ENCODE results near the gene RPS19BP1. TPM values are rescaled to one million over a fixed set of nuclear protein-coding genes. Genes with fewer than 3 reads are reported as not detected.
"Not testable (repeated sequence)": the region's sequence is repeated elsewhere in the genome, so short reads cannot be mapped to it uniquely, and the experiment has no call there.

Gene RPS19BP1
- total and polyA plus RNA-seq, 4 donors = 30.5 to 96.6 (median 88.3) TPM

DNA sequence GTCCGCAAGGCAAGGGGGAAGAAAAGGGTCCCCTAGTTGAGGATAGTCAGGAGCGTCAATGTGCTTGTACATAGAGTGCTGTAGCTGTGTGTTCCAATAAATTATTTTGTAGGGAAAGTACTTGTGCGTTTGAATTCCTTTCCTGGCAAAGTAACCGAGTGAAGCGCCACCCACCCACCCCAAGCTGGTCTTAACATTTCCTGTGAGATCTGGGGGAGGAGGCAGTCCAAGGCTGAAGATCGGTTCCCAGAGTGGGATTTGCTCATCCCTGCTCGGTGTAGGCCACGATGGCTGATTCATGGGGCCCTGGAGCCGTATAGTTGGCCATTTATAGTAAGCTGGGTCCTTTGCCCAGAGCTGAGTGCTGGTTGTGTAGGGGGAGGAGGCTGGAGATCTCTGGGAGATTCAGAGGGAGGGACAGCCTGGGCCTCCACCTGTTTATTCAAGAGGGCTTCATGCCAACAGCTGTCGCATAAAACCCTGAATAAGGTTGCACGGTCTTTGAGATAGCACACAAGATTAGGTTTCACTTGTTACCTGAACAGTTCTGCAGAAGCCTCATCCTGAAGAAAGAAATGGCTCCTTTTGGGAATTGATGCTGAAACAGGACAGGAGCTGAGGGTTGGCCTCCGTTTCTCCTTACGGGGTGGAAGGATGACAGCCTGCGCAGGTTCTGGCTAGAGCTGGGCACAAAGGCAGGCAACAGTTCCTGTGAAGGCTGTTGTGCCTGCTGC is 9.8 kb downstream of the RPS19BP1 start:
- Histone ChIP-seq H3K4me1 (ENCODE audit: control insufficient read depth, insufficient read depth, low read length) (peaks cover 72% of the 10 kb centered on the region), H3K9me3 (ENCODE audit: control insufficient read depth, insufficient read depth, low read length) (no peaks in the 10 kb centered on the region), H3K4me3 (ENCODE audit: low read depth, low read length) (peak overlapping the region; percentile 100), H3K36me3 (ENCODE audit: control insufficient read depth, insufficient read depth, low read length) (peaks cover 71% of the 10 kb centered on the region), H3K27ac (ENCODE audit: low read depth, low read length) (peak overlapping the region; percentile 29), H3K27me3 (ENCODE audit: control insufficient read depth, insufficient read depth, low read length) (no peaks in the 10 kb centered on the region)
- DNase-seq (ENCODE audit: low read depth in 4 of 6, low spot score in 6 of 6) = peak in 2 of 6 donors; percentile 18 to 67
- WGBS (ENCODE audit: insufficient coverage) = 32% methylated on average over 12 of the region's 14 CpGs

DNA sequence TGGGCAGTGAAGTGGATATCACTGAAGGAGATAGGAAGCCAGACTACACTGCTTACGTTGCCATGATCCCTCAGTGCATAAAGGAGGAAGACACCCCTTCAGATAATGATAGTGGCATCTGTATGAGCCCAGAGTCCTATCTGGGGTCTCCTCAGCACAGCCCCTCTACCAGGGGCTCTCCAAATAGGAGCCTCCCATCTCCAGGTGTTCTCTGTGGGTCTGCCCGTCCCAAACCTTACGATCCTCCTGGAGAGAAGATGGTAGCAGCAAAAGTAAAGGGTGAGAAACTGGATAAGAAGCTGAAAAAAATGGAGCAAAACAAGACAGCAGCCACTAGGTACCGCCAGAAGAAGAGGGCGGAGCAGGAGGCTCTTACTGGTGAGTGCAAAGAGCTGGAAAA is 10.5 kb downstream of the RPS19BP1 start:
- H3K36me3 ChIP-seq (ENCODE audit: control insufficient read depth, insufficient read depth, low read length) = peaks cover 64% of the 10 kb centered on the region
- not testable (repeated sequence) for H3K27me3 ChIP-seq (ENCODE audit: control insufficient read depth, insufficient read depth, low read length); DNase-seq (ENCODE audit: low read depth in 4 of 6, low spot score in 6 of 6); H3K9me3 ChIP-seq (ENCODE audit: control insufficient read depth, insufficient read depth, low read length)
- H3K27ac ChIP-seq (ENCODE audit: low read depth, low read length) = peak overlapping the region; percentile 30
- peaks cover 65% of the 10 kb centered on the region for H3K4me1 ChIP-seq (ENCODE audit: control insufficient read depth, insufficient read depth, low read length)
- peak overlapping the region; percentile 100 for H3K4me3 ChIP-seq (ENCODE audit: low read depth, low read length)
- no CpG with 5 or more reads among the region's 5 CpGs for WGBS (ENCODE audit: insufficient coverage)

DNA sequence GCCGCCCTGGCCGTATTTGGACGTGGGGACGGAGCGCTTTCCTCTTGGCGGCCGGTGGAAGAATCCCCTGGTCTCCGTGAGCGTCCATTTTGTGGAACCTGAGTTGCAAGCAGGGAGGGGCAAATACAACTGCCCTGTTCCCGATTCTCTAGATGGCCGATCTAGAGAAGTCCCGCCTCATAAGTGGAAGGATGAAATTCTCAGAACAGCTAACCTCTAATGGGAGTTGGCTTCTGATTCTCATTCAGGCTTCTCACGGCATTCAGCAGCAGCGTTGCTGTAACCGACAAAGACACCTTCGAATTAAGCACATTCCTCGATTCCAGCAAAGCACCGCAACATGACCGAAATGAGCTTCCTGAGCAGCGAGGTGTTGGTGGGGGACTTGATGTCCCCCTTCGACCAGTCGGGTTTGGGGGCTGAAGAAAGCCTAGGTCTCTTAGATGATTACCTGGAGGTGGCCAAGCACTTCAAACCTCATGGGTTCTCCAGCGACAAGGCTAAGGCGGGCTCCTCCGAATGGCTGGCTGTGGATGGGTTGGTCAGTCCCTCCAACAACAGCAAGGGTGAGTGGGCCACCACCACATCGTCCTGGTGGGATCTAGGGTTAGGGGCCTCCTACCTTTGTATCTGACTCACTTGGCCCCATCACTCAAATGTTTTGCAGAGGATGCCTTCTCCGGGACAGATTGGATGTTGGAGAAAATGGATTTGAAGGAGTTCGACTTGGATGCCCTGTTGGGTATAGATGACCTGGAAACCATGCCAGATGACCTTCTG is 11.3 kb downstream of the RPS19BP1 start:
- 5% methylated on average over 17 of the region's 28 CpGs for WGBS (ENCODE audit: insufficient coverage)
- peaks cover 60% of the 10 kb centered on the region for H3K4me1 ChIP-seq (ENCODE audit: control insufficient read depth, insufficient read depth, low read length)
- H3K4me3 ChIP-seq (ENCODE audit: low read depth, low read length) = peak overlapping the region; percentile 100
- peaks cover 57% of the 10 kb centered on the region for H3K36me3 ChIP-seq (ENCODE audit: control insufficient read depth, insufficient read depth, low read length)
- peak overlapping the region; percentile 99 for H3K27ac ChIP-seq (ENCODE audit: low read depth, low read length)
- not testable (repeated sequence) for DNase-seq (ENCODE audit: low read depth in 4 of 6, low spot score in 6 of 6); H3K27me3 ChIP-seq (ENCODE audit: control insufficient read depth, insufficient read depth, low read length); H3K9me3 ChIP-seq (ENCODE audit: control insufficient read depth, insufficient read depth, low read length)

DNA sequence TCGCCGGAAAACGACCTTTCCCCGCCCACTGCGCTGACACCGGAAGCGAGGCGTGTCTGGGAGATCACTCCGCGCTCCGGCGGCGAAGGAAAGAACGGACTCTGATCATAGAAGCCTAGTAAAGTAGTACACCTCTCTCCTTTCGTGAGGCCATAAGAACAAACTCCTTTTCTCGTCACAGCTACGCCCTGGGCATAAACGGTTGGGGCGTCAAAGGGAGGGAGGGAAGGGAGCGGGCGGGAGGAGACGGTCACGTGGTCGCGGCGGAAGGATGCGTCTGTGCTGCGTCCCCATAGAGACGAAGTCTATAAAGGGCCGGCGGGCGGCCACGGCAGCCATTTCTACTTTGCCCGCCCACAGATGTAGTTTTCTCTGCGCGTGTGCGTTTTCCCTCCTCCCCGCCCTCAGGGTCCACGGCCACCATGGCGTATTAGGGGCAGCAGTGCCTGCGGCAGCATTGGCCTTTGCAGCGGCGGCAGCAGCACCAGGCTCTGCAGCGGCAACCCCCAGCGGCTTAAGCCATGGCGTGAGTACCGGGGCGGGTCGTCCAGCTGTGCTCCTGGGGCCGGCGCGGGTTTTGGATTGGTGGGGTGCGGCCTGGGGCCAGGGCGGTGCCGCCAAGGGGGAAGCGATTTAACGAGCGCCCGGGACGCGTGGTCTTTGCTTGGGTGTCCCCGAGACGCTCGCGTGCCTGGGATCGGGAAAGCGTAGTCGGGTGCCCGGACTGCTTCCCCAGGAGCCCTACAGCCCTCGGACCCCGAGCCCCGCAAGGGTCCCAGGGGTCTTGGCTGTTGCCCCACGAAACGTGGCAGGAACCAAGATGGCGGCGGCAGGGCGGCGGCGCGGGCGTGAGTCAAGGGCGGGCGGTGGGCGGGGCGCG is 12.1 kb downstream of the RPS19BP1 start, which contains the start of gene ATF4:
TSS of gene ATF4 (plus strand) at position 337 of the 880 bp plus-strand sequence. CDS start 884 bp downstream, outside the sequence.
- H3K4me3 ChIP-seq (ENCODE audit: low read depth, low read length) = peak within 1 kb of the TSS; percentile 100
- under 1% methylated on average over 79 of the region's 86 CpGs for WGBS (ENCODE audit: insufficient coverage)
- peaks cover 58% of the 10 kb centered on the region for H3K4me1 ChIP-seq (ENCODE audit: control insufficient read depth, insufficient read depth, low read length)
- no peaks in the 10 kb centered on the region for H3K9me3 ChIP-seq (ENCODE audit: control insufficient read depth, insufficient read depth, low read length)
- no peaks in the 10 kb centered on the region for H3K27me3 ChIP-seq (ENCODE audit: control insufficient read depth, insufficient read depth, low read length)
- peak in 4 of 6 donors; percentile 83 to 100 (median 90) for DNase-seq (ENCODE audit: low read depth in 4 of 6, low spot score in 6 of 6)
- H3K36me3 ChIP-seq (ENCODE audit: control insufficient read depth, insufficient read depth, low read length) = peaks cover 52% of the 10 kb centered on the region
- H3K27ac ChIP-seq (ENCODE audit: low read depth, low read length) = peak within 1 kb of the TSS; percentile 99

DNA sequence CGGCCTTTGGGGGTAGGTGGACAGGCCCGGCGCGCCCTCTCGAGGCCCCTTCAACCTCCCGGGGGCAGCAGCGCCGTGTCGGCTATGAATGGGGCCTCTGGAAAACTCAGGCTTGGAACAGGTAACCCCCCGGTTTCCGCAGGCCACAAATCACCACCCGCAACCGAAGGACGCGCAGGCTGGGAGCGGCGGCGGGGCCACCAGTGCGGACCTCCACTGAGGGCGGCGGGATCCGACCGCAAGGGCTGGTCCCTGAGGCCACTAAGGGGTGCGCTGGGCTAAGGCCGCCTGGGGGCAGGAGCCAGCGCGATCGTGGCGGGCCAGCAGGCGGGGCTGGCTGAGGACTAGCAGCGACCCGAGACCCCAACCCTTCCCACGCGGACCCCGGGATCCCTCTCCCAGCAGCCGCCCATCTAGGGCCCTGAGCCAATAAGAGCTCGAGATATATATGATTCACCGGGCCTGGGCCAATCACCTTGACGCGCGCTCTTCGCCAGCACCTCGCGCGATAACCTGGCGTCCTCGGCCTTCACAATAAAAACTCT is 12.8 kb downstream of the RPS19BP1 start:
- H3K4me1 ChIP-seq (ENCODE audit: control insufficient read depth, insufficient read depth, low read length) = peaks cover 51% of the 10 kb centered on the region
- no peaks in the 10 kb centered on the region for H3K9me3 ChIP-seq (ENCODE audit: control insufficient read depth, insufficient read depth, low read length)
- no peaks in the 10 kb centered on the region for H3K27me3 ChIP-seq (ENCODE audit: control insufficient read depth, insufficient read depth, low read length)
- peak in 4 of 6 donors; percentile 98 to 100 (median 98) for DNase-seq (ENCODE audit: low read depth in 4 of 6, low spot score in 6 of 6)
- peak overlapping the region; percentile 99 for H3K27ac ChIP-seq (ENCODE audit: low read depth, low read length)
- H3K4me3 ChIP-seq (ENCODE audit: low read depth, low read length) = peak overlapping the region; percentile 100
- WGBS (ENCODE audit: insufficient coverage) = 0% methylated on average over 47 of the region's 47 CpGs
- peaks cover 51% of the 10 kb centered on the region for H3K36me3 ChIP-seq (ENCODE audit: control insufficient read depth, insufficient read depth, low read length)

DNA sequence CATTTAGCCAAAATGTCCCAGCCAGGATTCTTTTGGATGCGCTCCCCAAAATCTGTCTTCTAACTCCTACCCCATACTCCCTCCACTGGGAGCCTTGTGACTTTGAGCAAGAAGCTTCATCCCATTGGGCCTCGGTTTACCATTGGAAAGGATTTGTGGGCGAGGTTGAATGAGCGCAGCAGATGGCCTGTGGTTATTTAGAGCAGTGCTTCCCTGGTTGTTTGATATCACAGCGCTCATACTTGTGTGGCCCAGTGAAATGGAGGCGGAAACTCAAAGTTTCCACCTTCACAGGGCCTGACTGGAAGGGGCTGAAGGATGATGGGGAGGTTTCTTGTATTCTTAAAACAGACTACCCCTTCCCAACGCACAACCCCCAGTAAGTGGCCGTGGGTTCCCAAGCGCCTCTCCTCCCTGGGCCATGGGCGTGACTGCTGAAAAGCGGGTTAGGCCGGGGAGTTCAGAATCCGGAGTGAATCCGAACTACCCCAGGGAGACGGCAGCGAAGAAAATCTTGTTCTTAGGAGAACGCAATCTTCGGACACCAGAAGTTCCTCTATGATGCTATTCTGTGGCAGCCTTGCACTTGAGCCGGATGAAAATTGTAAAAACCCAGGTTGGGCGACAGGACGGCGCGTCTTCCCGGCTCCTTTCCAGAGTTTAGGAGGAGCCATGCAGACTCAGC is 13.4 kb downstream of the RPS19BP1 start:
- H3K27me3 ChIP-seq (ENCODE audit: control insufficient read depth, insufficient read depth, low read length) = no peaks in the 10 kb centered on the region
- no peak for DNase-seq (ENCODE audit: low read depth in 4 of 6, low spot score in 6 of 6)
- 3% methylated on average over 19 of the region's 24 CpGs for WGBS (ENCODE audit: insufficient coverage)
- no peaks in the 10 kb centered on the region for H3K9me3 ChIP-seq (ENCODE audit: control insufficient read depth, insufficient read depth, low read length)
- H3K36me3 ChIP-seq (ENCODE audit: control insufficient read depth, insufficient read depth, low read length) = peaks cover 50% of the 10 kb centered on the region
- peak overlapping the region; percentile 99 for H3K27ac ChIP-seq (ENCODE audit: low read depth, low read length)
- peaks cover 45% of the 10 kb centered on the region for H3K4me1 ChIP-seq (ENCODE audit: control insufficient read depth, insufficient read depth, low read length)
- H3K4me3 ChIP-seq (ENCODE audit: low read depth, low read length) = peak overlapping the region; percentile 100

DNA sequence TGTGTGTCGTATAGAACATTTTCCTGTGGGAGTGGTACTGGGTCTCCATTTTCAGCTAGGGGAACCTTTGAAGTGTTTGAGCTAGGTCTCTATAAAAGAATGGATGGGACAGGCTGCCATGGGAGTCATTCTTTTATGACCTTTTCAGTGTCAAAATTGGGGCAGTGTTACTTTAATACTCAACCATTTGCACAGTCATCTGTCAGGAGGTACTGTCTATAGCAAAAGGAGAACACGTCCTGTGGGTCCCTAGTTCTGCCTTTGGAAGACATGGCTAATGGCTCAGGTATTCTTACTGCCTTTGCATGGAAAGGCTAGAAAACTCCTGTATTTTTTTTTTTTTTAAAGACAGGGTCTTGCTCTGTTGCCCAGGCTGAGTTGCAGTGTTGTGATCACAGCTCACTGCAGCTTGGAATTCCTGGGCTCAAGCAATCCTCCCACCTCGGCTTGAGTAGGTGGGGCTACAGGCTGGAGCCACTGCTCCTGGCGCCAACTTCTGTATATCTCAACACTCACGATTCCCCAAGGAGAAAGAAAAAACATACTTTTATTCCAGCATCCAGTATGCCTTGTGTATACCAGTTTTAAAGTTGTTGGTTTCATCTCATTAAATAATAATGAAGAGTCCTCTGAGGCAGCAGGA is 14.3 kb downstream of the RPS19BP1 start:
- 71% methylated on average over 1 of the region's 5 CpGs for WGBS (ENCODE audit: insufficient coverage)
- Histone ChIP-seq H3K27me3 (ENCODE audit: control insufficient read depth, insufficient read depth, low read length) (no peaks in the 10 kb centered on the region), H3K27ac (ENCODE audit: low read depth, low read length) (peak overlapping the region; percentile 99), H3K4me1 (ENCODE audit: control insufficient read depth, insufficient read depth, low read length) (peaks cover 36% of the 10 kb centered on the region), H3K36me3 (ENCODE audit: control insufficient read depth, insufficient read depth, low read length) (peaks cover 50% of the 10 kb centered on the region), H3K9me3 (ENCODE audit: control insufficient read depth, insufficient read depth, low read length) (no peaks in the 10 kb centered on the region), H3K4me3 (ENCODE audit: low read depth, low read length) (no peak overlapping the region)
- DNase-seq (ENCODE audit: low read depth in 4 of 6, low spot score in 6 of 6) = no peak

DNA sequence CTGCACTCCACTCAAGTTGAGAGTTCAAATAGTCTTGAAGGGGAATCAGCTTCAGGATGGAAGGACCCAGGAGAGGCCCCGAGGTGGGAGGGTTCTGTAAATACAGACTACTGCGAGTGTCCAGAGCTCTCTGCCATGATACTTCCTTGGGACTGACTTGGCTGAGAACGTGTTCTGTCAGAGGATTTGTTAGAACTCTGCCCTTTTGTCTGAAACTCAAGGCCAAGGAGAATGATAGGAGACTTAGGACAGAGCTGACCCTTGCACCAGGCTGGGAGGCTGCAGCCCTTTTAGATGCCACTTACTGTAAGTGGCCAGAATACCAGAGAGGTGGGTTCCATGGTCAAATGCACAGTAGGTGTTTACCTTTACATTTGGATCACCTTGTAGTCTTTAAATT is 15.1 kb downstream of the RPS19BP1 start:
- H3K4me3 ChIP-seq (ENCODE audit: low read depth, low read length) = no peak overlapping the region
- WGBS (ENCODE audit: insufficient coverage) = 91% methylated on average over 3 of the region's 3 CpGs
- H3K4me1 ChIP-seq (ENCODE audit: control insufficient read depth, insufficient read depth, low read length) = peaks cover 28% of the 10 kb centered on the region
- no peaks in the 10 kb centered on the region for H3K9me3 ChIP-seq (ENCODE audit: control insufficient read depth, insufficient read depth, low read length)
- H3K36me3 ChIP-seq (ENCODE audit: control insufficient read depth, insufficient read depth, low read length) = peaks cover 50% of the 10 kb centered on the region
- H3K27ac ChIP-seq (ENCODE audit: low read depth, low read length) = no peak overlapping the region
- no peak for DNase-seq (ENCODE audit: low read depth in 4 of 6, low spot score in 6 of 6)
- H3K27me3 ChIP-seq (ENCODE audit: control insufficient read depth, insufficient read depth, low read length) = no peaks in the 10 kb centered on the region
